Panc1 (cell line): ENCODE measurements around the gene LDHD.

ENCODE experiments used
- CTCF ChIP-seq: fragments of 450-650 bp; IDR thresholded peaks from 2 replicates; pipeline ENCODE4 v1.5.1; 2017; ENCODE audit warnings: mild to moderate bottlenecking
- REST ChIP-seq, 2 experiments: IDR thresholded peaks; 2 replicates each; pipeline ENCODE4 v1.6.1; 2011 to 2012; ENCODE audit warnings: low read depth in 2 of 2, control low read depth in 1 of 2, low read length in 1 of 2, mild to moderate bottlenecking in 1 of 2, moderate library complexity in 1 of 2; ENCODE audit not compliant: insufficient read depth in 1 of 2

- no peak for TF ChIP-seq CTCF
- TF ChIP-seq REST (IDR thresholded peaks at IDR 0.05; ENCODE audit: insufficient read depth in 1 of 2, low read depth in 2 of 2, low read length in 1 of 2), result no peak
These were observed 42.9 kb downstream of the LDHD start for GRCh38 chr16:75073545-75074303.
